Nephron (organoid): Measurements from ENCODE around the gene INPPL1.
A peak's percentile ranks its signal among the peaks of the same experiment; 100 is the strongest.

Source experiments
- H3K27ac Mint-ChIP-seq, 3 experiments: 2 replicates each; pipeline ENCODE4 v1.8.0; 2020; ENCODE audit warnings: mixed read lengths in 3 of 3, mild to moderate bottlenecking in 2 of 3, moderate library complexity in 1 of 3
- H3K27me3 Mint-ChIP-seq: 2 replicates; pipeline ENCODE4 v1.8.0; 2021; ENCODE audit warnings: low read depth, mild to moderate bottlenecking, moderate library complexity, mixed read lengths
- H3K36me3 Mint-ChIP-seq: 2 replicates; pipeline ENCODE4 v1.8.0; 2020; ENCODE audit warnings: low read depth, mixed read lengths
- H3K4me1 Mint-ChIP-seq: 2 replicates; pipeline ENCODE4 v1.8.0; 2020; ENCODE audit warnings: mixed read lengths
- H3K4me3 Mint-ChIP-seq, 3 experiments: 2 replicates each; pipeline ENCODE4 v1.8.0; 2020; ENCODE audit warnings: mild to moderate bottlenecking in 3 of 3, mixed read lengths in 3 of 3, moderate library complexity in 2 of 3
- H3K9me3 Mint-ChIP-seq: 2 replicates; pipeline ENCODE4 v1.8.0; 2020; ENCODE audit warnings: mixed read lengths
- CTCF ChIP-seq, 3 experiments: fragments of 200-600 bp; sonication (generic); IDR thresholded peaks; one replicate each; pipeline ENCODE4 v1.5.0; 2021; ENCODE audit warnings: antibody characterized with exemption in 3 of 3; ENCODE audit not compliant: unreplicated experiment in 3 of 3

Gene INPPL1

GRCh38 chr11:72237112-72237931 is 12.8 kb downstream of the INPPL1 start:
- Mint-ChIP-seq H3K4me3 (no peak overlapping the region), H3K36me3 (peaks cover 37% of the 10 kb centered on the region), H3K27me3 (peaks cover 37% of the 10 kb centered on the region), H3K9me3 (no peaks in the 10 kb centered on the region), H3K4me1 (peaks cover 40% of the 10 kb centered on the region), H3K27ac (peak overlapping the region in 1 of 3 experiments; percentile 40)
- TF ChIP-seq CTCF (IDR thresholded peaks at IDR 0.05; ENCODE audit: unreplicated experiment in 3 of 3): no peak

GRCh38 chr11:72238040-72238450 is 13.5 kb downstream of the INPPL1 start:
- peaks cover 31% of the 10 kb centered on the region for H3K36me3 Mint-ChIP-seq
- peak overlapping the region in 2 of 3 experiments; percentile 6 to 36 for H3K4me3 Mint-ChIP-seq
- H3K9me3 Mint-ChIP-seq: no peaks in the 10 kb centered on the region
- H3K4me1 Mint-ChIP-seq: peaks cover 40% of the 10 kb centered on the region
- peak; percentile 76 to 84 (median 79) for TF ChIP-seq CTCF (IDR thresholded peaks at IDR 0.05; ENCODE audit: unreplicated experiment in 3 of 3)
- H3K27ac Mint-ChIP-seq: no peak overlapping the region
- H3K27me3 Mint-ChIP-seq: peaks cover 44% of the 10 kb centered on the region

GRCh38 chr11:72238492-72239312 is 14.1 kb downstream of the INPPL1 start:
- Mint-ChIP-seq H3K36me3 (peaks cover 26% of the 10 kb centered on the region), H3K27ac (no peak overlapping the region), H3K4me3 (peak overlapping the region; percentile 80 to 83 (median 83)), H3K4me1 (peaks cover 41% of the 10 kb centered on the region), H3K27me3 (peaks cover 51% of the 10 kb centered on the region), H3K9me3 (no peaks in the 10 kb centered on the region)
- peak in 1 of 3 experiments; percentile 19 for TF ChIP-seq CTCF (IDR thresholded peaks at IDR 0.05; ENCODE audit: unreplicated experiment in 3 of 3)

GRCh38 chr11:72239313-72239848 is 14.8 kb downstream of the INPPL1 start:
- Mint-ChIP-seq H3K9me3 (no peaks in the 10 kb centered on the region), H3K36me3 (peaks cover 19% of the 10 kb centered on the region), H3K4me1 (peaks cover 34% of the 10 kb centered on the region), H3K27ac (peak overlapping the region in 2 of 3 experiments; percentile 32 to 35), H3K4me3 (peak overlapping the region; percentile 80 to 83 (median 83)), H3K27me3 (peaks cover 52% of the 10 kb centered on the region)
- no peak for TF ChIP-seq CTCF (IDR thresholded peaks at IDR 0.05; ENCODE audit: unreplicated experiment in 3 of 3)

- Mint-ChIP-seq H3K4me1 (peaks cover 29% of the 10 kb centered on the region), H3K9me3 (peaks cover 4% of the 10 kb centered on the region), H3K4me3 (peak overlapping the region; percentile 77 to 84 (median 83)), H3K27me3 (peaks cover 51% of the 10 kb centered on the region), H3K36me3 (peaks cover 13% of the 10 kb centered on the region), H3K27ac (peak overlapping the region; percentile 31 to 65 (median 59))
- no peak for TF ChIP-seq CTCF (IDR thresholded peaks at IDR 0.05; ENCODE audit: unreplicated experiment in 3 of 3)
Observed at GRCh38 chr11:72239849-72240460, 15.4 kb downstream of the INPPL1 start.
